Testis (tissue), 3 donors: ENCODE data around the gene ERN2. TPM values are rescaled to one million over a fixed set of nuclear protein-coding genes. Genes with fewer than 3 reads are reported as not detected.

ENCODE experiments used
- DNase-seq: peaks from one replicate; pipeline ENCODE4 v3.0.0-alpha.2; 2019
- H3K27ac ChIP-seq, 2 donors: fragments of 200-600 bp; sonication (generic); one replicate each; pipeline ENCODE4 v1.5.1; 2019
- H3K27me3 ChIP-seq: fragments of 200-600 bp; sonication (generic); one replicate; pipeline ENCODE4 v1.5.1; 2019
- H3K36me3 ChIP-seq: fragments of 200-600 bp; sonication (generic); one replicate; pipeline ENCODE4 v1.5.1; 2017; ENCODE audit warnings: low read depth; ENCODE audit errors: missing control alignments
- H3K4me1 ChIP-seq: fragments of 200-600 bp; sonication (generic); one replicate; pipeline ENCODE4 v1.5.1; 2019
- H3K4me3 ChIP-seq, 2 donors: fragments of 200-600 bp; sonication (generic); one replicate each; pipeline ENCODE4 v1.5.1; 2017 to 2019
- H3K9me3 ChIP-seq: fragments of 200-600 bp; sonication (generic); one replicate; pipeline ENCODE4 v1.5.1; 2017
- CTCF ChIP-seq, 3 experiments: fragments of 450-650 bp in 2 of 3; fragments of 200-600 bp in 1 of 3; sonication (generic) in 1 of 3; IDR thresholded peaks; one replicate each; pipeline ENCODE4 v1.5.1; 2016 to 2019; ENCODE audit warnings: antibody characterized with exemption in 3 of 3, mild to moderate bottlenecking in 2 of 3, moderate library complexity in 1 of 3
- POLR2A ChIP-seq: fragments of 450-650 bp; IDR thresholded peaks from one replicate; pipeline ENCODE4 v1.6.1; 2017; ENCODE audit warnings: antibody characterized with exemption, mild to moderate bottlenecking, moderate library complexity
- WGBS, 2 donors: methylation state at CpG; one replicate each; pipeline ENCODE4 v1.1.5; 2018; 5-methylcytosine and 5-hydroxymethylcytosine counted together
- intact Hi-C: fragments of 100-400 bp; cut with DNase I; formaldehyde crosslinking; loops from one replicate; pipeline ENCODE4 v1.15.1; 2023; ENCODE audit warnings: low total_unique reads
- polyA plus RNA-seq: library from polyadenylated mRNA; stranded (reverse); fragments of 350-450 nt; fragmentation: Illumina TruSeq; extraction: RNeasy Lipid Tissue Mini Kit (QIAGEN cat#74804); gene quantifications from one replicate; pipeline ENCODE4 v1.2.3, GENCODE V29; 2014; ENCODE audit warnings: low read depth, low replicate concordance; ENCODE audit not compliant: insufficient read depth
- total RNA-seq, 2 donors: library from RNA; depleted of rRNA; stranded (reverse); fragments of >200 nt; gene quantifications; one replicate each; pipeline ENCODE4 v1.2.3, GENCODE V29; 2016

ERN2 gene
- total and polyA plus RNA-seq, 3 donors from 2014 or later, result 0.32 to 0.94 (median 0.37) TPM

GRCh38 chr16:23706439-23706838 is 6.6 kb downstream of the ERN2 start:
- TF ChIP-seq POLR2A (no peak), CTCF (IDR thresholded peaks at IDR 0.05) (no peak)
- Histone ChIP-seq H3K9me3 (no peaks in the 10 kb centered on the region), H3K4me3 (no peak overlapping the region), H3K36me3 (no peaks in the 10 kb centered on the region), H3K27ac (no peak overlapping the region), H3K4me1 (no peaks in the 10 kb centered on the region), H3K27me3 (no peaks in the 10 kb centered on the region)
- no peak for DNase-seq
- intact Hi-C loops, result no loop called here
- 91% methylated on average over 4 of the region's 4 CpGs; no CpG with 5 or more reads in 1 of the 2 donors for WGBS, 2 donors

- no peak overlapping the region for H3K27ac ChIP-seq
- no peaks in the 10 kb centered on the region for H3K9me3 ChIP-seq
- TF ChIP-seq CTCF (IDR thresholded peaks at IDR 0.05), result no peak
- TF ChIP-seq POLR2A, result no peak
- no peaks in the 10 kb centered on the region for H3K4me1 ChIP-seq
- 85 to 92% methylated on average over 2 of the region's 2 CpGs for WGBS, 2 donors
- H3K36me3 ChIP-seq, result no peaks in the 10 kb centered on the region
- H3K27me3 ChIP-seq, result no peaks in the 10 kb centered on the region
- no peak for DNase-seq
- no peak overlapping the region for H3K4me3 ChIP-seq
- intact Hi-C loops, result no loop called here
Observed at GRCh38 chr16:23705517-23705902, 7.5 kb downstream of the ERN2 start.

- DNase-seq, result no peak
- Histone ChIP-seq H3K4me1 (no peaks in the 10 kb centered on the region), H3K27ac (no peak overlapping the region), H3K36me3 (no peaks in the 10 kb centered on the region), H3K27me3 (no peaks in the 10 kb centered on the region), H3K9me3 (no peaks in the 10 kb centered on the region), H3K4me3 (no peak overlapping the region)
- no peak for TF ChIP-seq CTCF (IDR thresholded peaks at IDR 0.05)
- TF ChIP-seq POLR2A, result no peak
- 82 to 91% methylated on average over 11 to 22 of the region's 22 CpGs for WGBS, 2 donors
- intact Hi-C loops, result no loop called here
Observed at GRCh38 chr16:23704772-23705516, 8.1 kb downstream of the ERN2 start.

GRCh38 chr16:23702951-23703350 is 10.1 kb downstream of the ERN2 start:
- intact Hi-C loops, result no loop called here

More at GRCh38 chr16:23702951-23703350, 10.1 kb downstream of the ERN2 start:
- TF ChIP-seq CTCF (IDR thresholded peaks at IDR 0.05) (no peak), POLR2A (no peak)
- no peaks in the 10 kb centered on the region for H3K4me1 ChIP-seq
- no peaks in the 10 kb centered on the region for H3K36me3 ChIP-seq
- no peaks in the 10 kb centered on the region for H3K27me3 ChIP-seq
- no peak for DNase-seq
- H3K27ac ChIP-seq, result no peak overlapping the region
- no peak overlapping the region for H3K4me3 ChIP-seq
- 60 to 70% methylated on average over 2 of the region's 2 CpGs for WGBS, 2 donors
- no peaks in the 10 kb centered on the region for H3K9me3 ChIP-seq
